ENCODE measurements around the gene MSH5. TPM values are rescaled to one million over a fixed set of nuclear protein-coding genes. Genes with fewer than 3 reads are reported as not detected.

The MSH5 gene
- total RNA-seq, 3 donors from 2014 or later (not counting 1 experiment from before 2014, with no cell fraction given) = 28.2 to 44.6 (median 43.7) TPM

GRCh38 chr6:31713465-31713864 lies 26.3 kb upstream of the MSH5 start:
- DNase-seq = no peak
- intact Hi-C loops (cut with micrococcal nuclease) = no loop called here
- no peak overlapping the region for H3K27ac Mint-ChIP-seq

GRCh38 chr6:31713991-31714684 lies 25.7 kb upstream of the MSH5 start:
- H3K9me3 Mint-ChIP-seq = no peaks in the 10 kb centered on the region
- H3K4me3 Mint-ChIP-seq = no peak overlapping the region
- H3K27ac Mint-ChIP-seq = peak overlapping the region in 1 of 2 donors; percentile 54
- DNase-seq = no peak
- Histone ChIP-seq H3K27ac (ENCODE audit: low read length) (no peak overlapping the region), H3K4me1 (ENCODE audit: control insufficient read depth, insufficient read depth, low read length) (peaks cover 14% of the 10 kb centered on the region), H3K4me3 (ENCODE audit: low read length) (no peak overlapping the region), H3K9me3 (ENCODE audit: control insufficient read depth, insufficient read depth, low read length) (no peaks in the 10 kb centered on the region), H3K27me3 (ENCODE audit: control insufficient read depth, insufficient read depth, low read length) (no peaks in the 10 kb centered on the region), H3K36me3 (ENCODE audit: control insufficient read depth, insufficient read depth, low read length) (no peaks in the 10 kb centered on the region)
- intact Hi-C loops (cut with micrococcal nuclease) = no loop called here
- TF ChIP-seq, protein P1, sequence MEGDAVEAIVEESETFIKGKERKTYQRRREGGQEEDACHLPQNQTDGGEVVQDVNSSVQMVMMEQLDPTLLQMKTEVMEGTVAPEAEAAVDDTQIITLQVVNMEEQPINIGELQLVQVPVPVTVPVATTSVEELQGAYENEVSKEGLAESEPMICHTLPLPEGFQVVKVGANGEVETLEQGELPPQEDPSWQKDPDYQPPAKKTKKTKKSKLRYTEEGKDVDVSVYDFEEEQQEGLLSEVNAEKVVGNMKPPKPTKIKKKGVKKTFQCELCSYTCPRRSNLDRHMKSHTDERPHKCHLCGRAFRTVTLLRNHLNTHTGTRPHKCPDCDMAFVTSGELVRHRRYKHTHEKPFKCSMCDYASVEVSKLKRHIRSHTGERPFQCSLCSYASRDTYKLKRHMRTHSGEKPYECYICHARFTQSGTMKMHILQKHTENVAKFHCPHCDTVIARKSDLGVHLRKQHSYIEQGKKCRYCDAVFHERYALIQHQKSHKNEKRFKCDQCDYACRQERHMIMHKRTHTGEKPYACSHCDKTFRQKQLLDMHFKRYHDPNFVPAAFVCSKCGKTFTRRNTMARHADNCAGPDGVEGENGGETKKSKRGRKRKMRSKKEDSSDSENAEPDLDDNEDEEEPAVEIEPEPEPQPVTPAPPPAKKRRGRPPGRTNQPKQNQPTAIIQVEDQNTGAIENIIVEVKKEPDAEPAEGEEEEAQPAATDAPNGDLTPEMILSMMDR (IDR thresholded peaks at IDR 0.05) = no peak
- peaks cover 16 to 21% of the 10 kb centered on the region in 2 donors for H3K4me1 Mint-ChIP-seq
- H3K27me3 Mint-ChIP-seq (ENCODE audit: low read depth in 2 of 2) = peaks cover 0 to 3% of the 10 kb centered on the region in 2 donors
- no peak for ATAC-seq
- H3K36me3 Mint-ChIP-seq = no peaks in the 10 kb centered on the region
- 76% methylated on average over 5 of the region's 5 CpGs for WGBS (ENCODE audit: insufficient coverage)

More at GRCh38 chr6:31713465-31713864, 26.3 kb upstream of the MSH5 start:
- peaks cover 0 to 3% of the 10 kb centered on the region in 2 donors for H3K27me3 Mint-ChIP-seq (ENCODE audit: low read depth in 2 of 2)
- Histone ChIP-seq H3K4me3 (ENCODE audit: low read length) (no peak overlapping the region), H3K27me3 (ENCODE audit: control insufficient read depth, insufficient read depth, low read length) (no peaks in the 10 kb centered on the region), H3K27ac (ENCODE audit: low read length) (no peak overlapping the region), H3K36me3 (ENCODE audit: control insufficient read depth, insufficient read depth, low read length) (no peaks in the 10 kb centered on the region), H3K4me1 (ENCODE audit: control insufficient read depth, insufficient read depth, low read length) (peaks cover 14% of the 10 kb centered on the region), H3K9me3 (ENCODE audit: control insufficient read depth, insufficient read depth, low read length) (no peaks in the 10 kb centered on the region)
- TF ChIP-seq, protein P1 (IDR thresholded peaks at IDR 0.05) = no peak
- no peaks in the 10 kb centered on the region for H3K36me3 Mint-ChIP-seq
- no peak for ATAC-seq
- H3K4me3 Mint-ChIP-seq = no peak overlapping the region
- H3K4me1 Mint-ChIP-seq = peaks cover 16 to 21% of the 10 kb centered on the region in 2 donors
- 87% methylated on average over 4 of the region's 4 CpGs for WGBS (ENCODE audit: insufficient coverage)
- H3K9me3 Mint-ChIP-seq = no peaks in the 10 kb centered on the region

- H3K27ac ChIP-seq (ENCODE audit: low read length) = no peak within 1 kb of the TSS
- Mint-ChIP-seq H3K9me3 (no peaks in the 10 kb centered on the region), H3K27ac (peak within 1 kb of the TSS in 1 of 2 donors; percentile 54), H3K4me3 (no peak within 1 kb of the TSS), H3K36me3 (no peaks in the 10 kb centered on the region), H3K27me3 (ENCODE audit: low read depth in 2 of 2) (peaks cover 0 to 3% of the 10 kb centered on the region in 2 donors), H3K4me1 (peaks cover 16 to 21% of the 10 kb centered on the region in 2 donors)
- no peaks in the 10 kb centered on the region for H3K9me3 ChIP-seq (ENCODE audit: control insufficient read depth, insufficient read depth, low read length)
- H3K36me3 ChIP-seq (ENCODE audit: control insufficient read depth, insufficient read depth, low read length) = no peaks in the 10 kb centered on the region
- 86% methylated on average over 16 of the region's 16 CpGs for WGBS (ENCODE audit: insufficient coverage)
- TF ChIP-seq, protein P1 (IDR thresholded peaks at IDR 0.05) = no peak
- peaks cover 14% of the 10 kb centered on the region for H3K4me1 ChIP-seq (ENCODE audit: control insufficient read depth, insufficient read depth, low read length)
- intact Hi-C loops (cut with micrococcal nuclease) = no loop called here
- no peak for DNase-seq
- no peak for ATAC-seq
- no peak within 1 kb of the TSS for H3K4me3 ChIP-seq (ENCODE audit: low read length)
- H3K27me3 ChIP-seq (ENCODE audit: control insufficient read depth, insufficient read depth, low read length) = no peaks in the 10 kb centered on the region
Observed at GRCh38 chr6:31715022-31715958, 24.5 kb upstream of the MSH5 start, which contains the start of gene LY6G6D. Gene LY6G6D, plus strand, starts transcription at chr6:31715348. Its CDS starts 8 bp downstream, at chr6:31715356.
